ENCODE results near the gene GOLGA8A.
"Not testable (repeated sequence)": the region's sequence is repeated elsewhere in the genome, so short reads cannot be mapped to it uniquely, and the experiment has no call there.

Gene GOLGA8A

GRCh38 chr15:34403899-34404298 lies 33.7 kb downstream of the GOLGA8A start:
- DNase-seq, result not testable (repeated sequence)

DNA sequence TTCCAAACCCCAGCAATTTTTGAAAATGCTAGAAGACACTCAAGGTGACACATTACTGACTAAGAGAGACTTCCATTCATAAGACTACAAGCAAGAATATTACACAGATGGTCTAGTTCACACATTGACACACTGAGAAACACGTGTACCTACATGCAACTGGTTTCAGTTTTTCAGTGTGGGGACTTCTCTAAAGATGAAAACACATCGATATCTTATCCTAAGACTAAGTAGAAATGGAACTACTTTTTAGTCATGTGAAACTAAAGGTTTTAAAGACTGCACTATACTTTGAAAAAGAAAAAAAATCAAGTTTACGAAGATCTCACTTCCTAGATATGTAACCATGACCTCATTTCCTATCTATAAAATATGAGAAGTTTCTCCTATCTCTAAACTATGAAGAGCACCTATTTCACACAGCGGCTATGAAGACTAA lies 34.4 kb downstream of the GOLGA8A start:
- DNase-seq, result not testable (repeated sequence)

GRCh38 chr15:34397637-34398259 lies 39.9 kb downstream of the GOLGA8A start:
- DNase-seq, result not testable (repeated sequence)

GRCh38 chr15:34392981-34393380 lies 44.6 kb downstream of the GOLGA8A start:
- not testable (repeated sequence) for DNase-seq

DNA sequence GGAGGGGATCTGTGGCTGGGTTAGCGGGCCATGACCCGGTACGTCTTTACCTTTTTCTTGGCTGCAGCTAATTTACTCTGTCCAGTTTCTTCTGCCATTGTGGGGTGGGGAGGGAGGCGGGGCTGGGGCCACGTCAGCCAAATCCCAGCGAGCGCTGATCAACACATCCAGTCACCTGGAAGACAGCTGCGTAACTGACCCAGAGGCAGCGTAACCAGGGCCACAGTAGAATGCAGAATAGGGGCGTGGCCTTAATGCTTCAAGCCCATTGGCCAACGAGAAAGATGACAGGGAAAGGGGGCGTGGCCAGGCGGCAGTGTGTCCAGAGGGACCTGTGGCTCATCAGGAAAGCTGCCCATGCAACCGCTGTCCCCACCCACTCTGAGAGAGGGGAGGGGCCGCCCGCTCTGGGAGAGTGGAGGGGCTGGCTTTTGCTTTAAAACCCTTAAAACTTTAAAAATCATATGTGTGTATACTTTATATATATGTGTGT lies 48.0 kb downstream of the GOLGA8A start:
- DNase-seq, result not testable (repeated sequence)
